ENCODE data around the gene TMEM203. TPM values are rescaled to one million over a fixed set of nuclear protein-coding genes. Genes with fewer than 3 reads are reported as not detected.

TMEM203 gene
- total RNA-seq, 1 donor from 2014 or later = 34.2 TPM

GRCh38 chr9:137182836-137183235 is 22.6 kb downstream of the TMEM203 start:
- DNase-seq (ENCODE audit: low read depth, low spot score) = no peak

GRCh38 chr9:137181680-137182079 is 23.8 kb downstream of the TMEM203 start:
- DNase-seq (ENCODE audit: low read depth, low spot score) = no peak

- no peak for DNase-seq (ENCODE audit: low read depth, low spot score)
Measured at GRCh38 chr9:137180491-137180890, 25.0 kb downstream of the TMEM203 start.

GRCh38 chr9:137179761-137180160 is 25.7 kb downstream of the TMEM203 start:
- DNase-seq (ENCODE audit: low read depth, low spot score) = no peak

GRCh38 chr9:137178939-137179630 is 26.4 kb downstream of the TMEM203 start:
- no peak for DNase-seq (ENCODE audit: low read depth, low spot score)

GRCh38 chr9:137178201-137178938 is 27.1 kb downstream of the TMEM203 start:
- DNase-seq (ENCODE audit: low read depth, low spot score) = no peak

- no peak for DNase-seq (ENCODE audit: low read depth, low spot score)
Measured at GRCh38 chr9:137176302-137177182, 28.9 kb downstream of the TMEM203 start.

GRCh38 chr9:137175345-137175961 is 30.0 kb downstream of the TMEM203 start:
- DNase-seq (ENCODE audit: low read depth, low spot score) = no peak

GRCh38 chr9:137174722-137175293 is 30.6 kb downstream of the TMEM203 start:
- DNase-seq (ENCODE audit: low read depth, low spot score) = no peak

GRCh38 chr9:137173796-137174664 is 31.4 kb downstream of the TMEM203 start:
- DNase-seq (ENCODE audit: low read depth, low spot score) = no peak

- no peak for DNase-seq (ENCODE audit: low read depth, low spot score)
Measured at GRCh38 chr9:137172901-137173795, 32.3 kb downstream of the TMEM203 start.

GRCh38 chr9:137171149-137171900 is 34.1 kb downstream of the TMEM203 start:
- no peak for DNase-seq (ENCODE audit: low read depth, low spot score)

- no peak for DNase-seq (ENCODE audit: low read depth, low spot score)
Measured at GRCh38 chr9:137170486-137171148, 34.8 kb downstream of the TMEM203 start.

GRCh38 chr9:137169896-137170358 is 35.5 kb downstream of the TMEM203 start, which contains the start of gene LRRC26:
TSS of gene LRRC26 (minus strand) at chr9:137170051. CDS start at chr9:137169943, 108 bp downstream.
- no peak for DNase-seq (ENCODE audit: low read depth, low spot score)

GRCh38 chr9:137168904-137169856 is 36.3 kb downstream of the TMEM203 start:
- no peak for DNase-seq (ENCODE audit: low read depth, low spot score)

GRCh38 chr9:137168573-137168903 is 36.9 kb downstream of the TMEM203 start:
- DNase-seq (ENCODE audit: low read depth, low spot score) = no peak

Data from pulmonary artery endothelial cell (primary cell).